Measurements from ENCODE around the gene SLC25A19.

Gene SLC25A19

DNA sequence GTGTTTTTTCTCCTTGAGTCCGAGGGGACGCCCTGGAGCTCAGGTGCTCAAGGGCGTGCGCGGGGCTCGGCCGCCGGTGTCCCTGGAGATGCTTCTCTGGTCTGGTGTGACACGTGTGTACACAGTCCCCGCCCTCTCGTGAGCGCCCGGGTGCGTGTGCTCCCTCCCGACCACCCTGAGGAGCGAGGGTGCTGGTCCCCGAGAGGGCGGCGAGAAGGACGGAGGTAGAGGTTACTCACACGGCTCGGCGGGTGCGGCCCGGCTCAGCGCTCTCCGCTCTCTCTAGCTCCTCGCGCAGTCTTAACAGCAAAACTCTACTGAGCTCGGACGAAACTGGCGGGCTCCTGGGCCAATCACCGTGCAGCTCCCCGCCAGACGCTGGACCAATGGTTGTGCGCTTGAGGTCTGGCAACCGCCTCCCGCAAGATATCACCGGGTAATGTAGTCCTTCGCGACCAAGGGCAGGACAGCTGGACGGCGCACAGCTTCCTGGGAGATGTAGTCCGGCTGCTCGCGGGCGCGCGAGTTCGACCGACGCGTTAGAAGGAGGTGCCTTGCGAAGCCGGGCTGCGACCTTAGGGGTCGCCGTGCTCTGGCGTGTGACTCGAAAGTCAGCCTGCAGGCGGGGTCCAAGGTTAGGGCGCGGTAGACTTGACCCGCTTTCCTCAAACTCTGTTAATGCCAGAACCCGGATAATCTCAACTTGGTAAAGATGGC, at the start of gene SLC25A19:
TSS of gene SLC25A19 (minus strand) at position 319 of the 717 bp plus-strand sequence. CDS start 2,669 bp downstream, outside the sequence.
- TF ChIP-seq, protein P1, sequence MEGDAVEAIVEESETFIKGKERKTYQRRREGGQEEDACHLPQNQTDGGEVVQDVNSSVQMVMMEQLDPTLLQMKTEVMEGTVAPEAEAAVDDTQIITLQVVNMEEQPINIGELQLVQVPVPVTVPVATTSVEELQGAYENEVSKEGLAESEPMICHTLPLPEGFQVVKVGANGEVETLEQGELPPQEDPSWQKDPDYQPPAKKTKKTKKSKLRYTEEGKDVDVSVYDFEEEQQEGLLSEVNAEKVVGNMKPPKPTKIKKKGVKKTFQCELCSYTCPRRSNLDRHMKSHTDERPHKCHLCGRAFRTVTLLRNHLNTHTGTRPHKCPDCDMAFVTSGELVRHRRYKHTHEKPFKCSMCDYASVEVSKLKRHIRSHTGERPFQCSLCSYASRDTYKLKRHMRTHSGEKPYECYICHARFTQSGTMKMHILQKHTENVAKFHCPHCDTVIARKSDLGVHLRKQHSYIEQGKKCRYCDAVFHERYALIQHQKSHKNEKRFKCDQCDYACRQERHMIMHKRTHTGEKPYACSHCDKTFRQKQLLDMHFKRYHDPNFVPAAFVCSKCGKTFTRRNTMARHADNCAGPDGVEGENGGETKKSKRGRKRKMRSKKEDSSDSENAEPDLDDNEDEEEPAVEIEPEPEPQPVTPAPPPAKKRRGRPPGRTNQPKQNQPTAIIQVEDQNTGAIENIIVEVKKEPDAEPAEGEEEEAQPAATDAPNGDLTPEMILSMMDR (IDR thresholded peaks at IDR 0.05; ENCODE audit: low read depth, low read length), result 0 out of 2 replicates have a peak, but pooled peaks have one; percentile 13
- peak within 1 kb of the TSS; percentile 89 for H3K4me3 ChIP-seq (ENCODE audit: low read depth, low read length)

DNA sequence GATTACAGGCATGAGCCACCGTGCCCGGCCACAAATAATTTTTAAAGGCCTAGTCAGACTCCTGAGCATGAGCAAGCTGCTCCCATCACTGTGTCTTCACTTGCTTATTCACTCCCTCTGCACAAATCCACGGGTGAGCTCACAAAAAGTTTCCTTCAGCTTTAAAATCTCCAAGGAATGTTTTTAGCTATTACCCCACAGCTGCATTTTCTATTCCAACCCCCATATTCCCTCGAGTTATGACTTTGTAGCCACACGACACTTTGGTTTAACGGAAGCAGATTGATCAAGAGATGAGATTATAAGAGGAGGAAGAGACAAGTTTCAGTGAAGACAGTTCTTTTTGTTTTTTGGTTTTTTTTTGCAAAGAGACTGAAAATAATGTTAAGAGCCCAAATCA, 49.1 kb upstream of the SLC25A19 start:
- H3K4me3 ChIP-seq (ENCODE audit: low read depth, low read length), result no peak overlapping the region
- TF ChIP-seq, protein P1 (IDR thresholded peaks at IDR 0.05; ENCODE audit: low read depth, low read length), result no peak

DNA sequence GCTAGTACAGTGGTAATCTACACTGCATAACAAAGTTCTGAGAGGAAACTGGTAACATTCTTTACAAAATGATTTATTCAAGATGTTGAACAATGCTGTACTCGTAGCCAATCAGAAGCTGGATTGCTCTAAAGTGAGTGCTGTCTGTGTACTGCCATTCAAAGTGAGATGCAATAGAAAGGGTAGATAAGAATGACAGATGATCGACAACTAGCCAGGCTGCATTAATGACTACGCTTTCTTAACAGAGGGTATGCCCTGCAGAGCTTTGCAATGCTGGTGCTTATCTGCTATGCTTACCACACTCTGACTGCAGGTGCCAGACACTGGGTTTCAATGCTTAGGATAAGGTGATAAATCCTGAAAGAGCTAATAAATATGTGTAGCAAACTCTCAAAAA, 46.1 kb upstream of the SLC25A19 start:
- H3K4me3 ChIP-seq (ENCODE audit: low read depth, low read length), result no peak overlapping the region
- TF ChIP-seq, protein P1 (IDR thresholded peaks at IDR 0.05; ENCODE audit: low read depth, low read length), result no peak

DNA sequence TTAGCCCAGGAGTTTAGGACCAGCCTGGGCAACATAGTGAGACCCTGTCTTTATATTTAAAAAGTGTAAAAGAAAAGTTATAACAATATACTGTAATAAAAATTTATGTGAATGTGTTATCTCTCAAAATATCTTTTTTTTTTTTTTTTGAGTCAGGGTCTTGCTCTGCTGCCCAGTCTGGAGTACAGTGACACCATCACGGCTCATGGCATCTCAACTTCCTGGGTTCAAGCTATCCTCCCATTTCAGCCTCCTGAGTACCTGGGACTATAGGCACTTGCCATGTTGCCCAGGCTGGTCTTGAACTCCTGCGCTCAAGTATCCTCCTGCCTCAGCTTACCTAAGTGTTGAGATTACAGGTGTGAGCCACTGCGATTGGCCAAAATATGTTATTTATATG, 45.5 kb upstream of the SLC25A19 start:
- TF ChIP-seq, protein P1 (IDR thresholded peaks at IDR 0.05; ENCODE audit: low read depth, low read length), result no peak
- H3K4me3 ChIP-seq (ENCODE audit: low read depth, low read length), result no peak overlapping the region

DNA sequence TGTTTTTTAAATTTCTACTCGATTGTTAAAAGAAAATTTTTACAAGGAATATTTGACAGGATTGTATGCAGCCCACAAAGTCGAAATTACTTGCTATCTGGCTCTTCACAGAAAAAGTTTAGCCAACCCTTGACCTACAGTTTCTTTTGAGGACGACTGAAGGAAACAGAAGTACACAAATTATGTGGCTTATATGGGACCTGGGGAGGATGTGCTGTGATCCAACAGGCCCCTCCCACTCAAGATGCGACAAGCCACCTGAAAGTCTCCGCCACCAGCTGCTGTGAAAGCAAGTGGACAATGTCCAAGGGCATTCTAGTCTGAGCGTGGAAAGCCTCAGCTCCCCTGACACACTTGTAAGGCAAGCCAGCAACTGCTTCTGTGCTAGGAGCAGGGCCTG, 42.4 kb upstream of the SLC25A19 start:
- H3K4me3 ChIP-seq (ENCODE audit: low read depth, low read length), result no peak overlapping the region
- TF ChIP-seq, protein P1 (IDR thresholded peaks at IDR 0.05; ENCODE audit: low read depth, low read length), result no peak

DNA sequence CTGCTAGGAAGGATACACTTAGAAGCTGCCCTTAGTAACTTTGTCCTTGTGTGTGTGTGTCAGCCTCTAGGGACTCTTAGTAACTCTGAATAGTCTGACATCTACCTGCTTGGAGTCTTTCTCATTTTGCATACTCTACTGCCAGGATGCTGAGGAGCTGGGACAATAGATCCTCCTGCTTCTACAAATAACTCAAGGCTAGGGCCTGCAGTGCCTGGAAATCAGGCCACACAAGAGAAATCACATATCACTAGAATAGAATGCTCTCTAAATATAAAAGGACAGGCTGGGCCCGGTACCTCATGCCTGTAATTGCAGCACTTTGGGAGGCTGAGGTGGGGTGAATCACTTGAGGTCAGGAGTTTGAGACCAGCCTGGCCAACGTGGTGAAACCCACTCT, 38.5 kb upstream of the SLC25A19 start:
- no peak overlapping the region for H3K4me3 ChIP-seq (ENCODE audit: low read depth, low read length)
- TF ChIP-seq, protein P1 (IDR thresholded peaks at IDR 0.05; ENCODE audit: low read depth, low read length), result no peak

DNA sequence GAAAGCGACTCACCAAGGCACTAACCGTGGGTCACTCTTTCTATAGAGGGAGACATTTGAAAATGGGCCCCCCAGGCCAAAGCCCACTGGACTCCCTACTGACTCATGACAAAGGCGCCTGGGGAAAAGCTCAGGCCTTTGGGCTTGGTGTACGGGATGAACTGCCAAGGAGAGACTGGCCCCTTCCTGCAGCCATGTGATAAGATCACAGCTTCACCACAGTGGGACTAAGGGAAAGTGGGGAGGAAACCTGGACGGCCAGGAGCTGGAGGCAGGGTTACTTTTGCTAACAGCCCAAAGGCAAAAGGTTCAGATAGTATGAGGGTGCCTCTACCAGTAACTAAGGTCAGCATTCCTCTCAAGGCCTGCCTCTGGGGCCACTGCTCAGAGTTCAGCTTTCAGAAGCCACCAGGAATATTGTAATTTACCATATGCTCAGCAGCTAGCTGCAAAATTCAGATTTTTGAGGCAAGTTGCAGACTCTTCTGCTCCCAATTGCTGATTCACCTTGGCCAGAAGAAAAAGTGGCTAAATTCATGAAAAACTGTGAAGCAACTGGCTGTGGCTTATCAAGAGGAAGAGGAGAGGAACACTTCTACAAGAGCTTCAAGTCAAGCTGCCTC, 37.1 kb upstream of the SLC25A19 start:
- TF ChIP-seq, protein P1 (IDR thresholded peaks at IDR 0.05; ENCODE audit: low read depth, low read length), result no peak
- no peak overlapping the region for H3K4me3 ChIP-seq (ENCODE audit: low read depth, low read length)
